GM12865 (cell line): Measurements from ENCODE around the gene CLTCL1.

Experiments used
- DNase-seq: peaks from one replicate; pipeline ENCODE4 v3.0.0; 2010; ENCODE audit warnings: low read depth
- H3K4me3 ChIP-seq: 2 replicates; pipeline ENCODE4 v1.5.1; 2011; ENCODE audit warnings: mild to moderate bottlenecking, low read depth, low read length, control low read depth
- CTCF ChIP-seq: IDR thresholded peaks from 2 replicates; pipeline ENCODE4 v1.5.1; 2011; ENCODE audit warnings: low read length, control low read depth, low read depth, inconsistent platforms; ENCODE audit not compliant: insufficient read depth; ENCODE audit errors: missing control alignments

Gene CLTCL1

GRCh38 chr22:19218541-19219233 is 72.8 kb downstream of the CLTCL1 start:
- TF ChIP-seq CTCF = no peak
- DNase-seq = no peak
- H3K4me3 ChIP-seq = no peak overlapping the region

- DNase-seq = no peak
- no peak overlapping the region for H3K4me3 ChIP-seq
- no peak for TF ChIP-seq CTCF
These were observed 74.9 kb downstream of the CLTCL1 start for GRCh38 chr22:19216579-19216978.

GRCh38 chr22:19215360-19215759 is 76.2 kb downstream of the CLTCL1 start:
- no peak for TF ChIP-seq CTCF
- H3K4me3 ChIP-seq = no peak overlapping the region
- DNase-seq = no peak

- H3K4me3 ChIP-seq = no peak overlapping the region
- TF ChIP-seq CTCF = no peak
- no peak for DNase-seq
These were observed 77.4 kb downstream of the CLTCL1 start for GRCh38 chr22:19214078-19214473.

GRCh38 chr22:19213442-19214077 is 78.0 kb downstream of the CLTCL1 start:
- no peak for TF ChIP-seq CTCF
- no peak for DNase-seq
- H3K4me3 ChIP-seq = no peak overlapping the region

GRCh38 chr22:19213001-19213400 is 78.5 kb downstream of the CLTCL1 start:
- DNase-seq = no peak
- no peak for TF ChIP-seq CTCF
- no peak overlapping the region for H3K4me3 ChIP-seq
